ENCODE results near the gene MAP3K7CL.
A peak's percentile ranks its signal among the peaks of the same experiment; 100 is the strongest.
"Not testable (repeated sequence)": the region's sequence is repeated elsewhere in the genome, so short reads cannot be mapped to it uniquely, and the experiment has no call there.

MAP3K7CL gene

GRCh38 chr21:29133796-29134195 is 3.4 kb downstream of the MAP3K7CL start:
- no peak for DNase-seq

- DNase-seq = no peak
These were observed 5.0 kb downstream of the MAP3K7CL start for GRCh38 chr21:29135481-29135880.

- no peak for DNase-seq
These were observed 5.6 kb downstream of the MAP3K7CL start for GRCh38 chr21:29136033-29136432.

- no peak for DNase-seq
These were observed 14.4 kb downstream of the MAP3K7CL start for GRCh38 chr21:29144736-29145353.

GRCh38 chr21:29145354-29145782 is 14.9 kb downstream of the MAP3K7CL start:
- peak; percentile 76 for DNase-seq

GRCh38 chr21:29145852-29146453 is 15.5 kb downstream of the MAP3K7CL start:
- DNase-seq = no peak

- no peak for DNase-seq
These were observed 16.3 kb downstream of the MAP3K7CL start for GRCh38 chr21:29146726-29147125.

- DNase-seq = no peak
These were observed 18.1 kb downstream of the MAP3K7CL start for GRCh38 chr21:29148530-29148929.

- DNase-seq = no peak
These were observed 19.5 kb downstream of the MAP3K7CL start for GRCh38 chr21:29149808-29150425.

- no peak for DNase-seq
These were observed 21.5 kb downstream of the MAP3K7CL start for GRCh38 chr21:29151931-29152330.

- no peak for DNase-seq
These were observed 22.5 kb downstream of the MAP3K7CL start for GRCh38 chr21:29152916-29153315.

- DNase-seq = no peak
These were observed 23.8 kb downstream of the MAP3K7CL start for GRCh38 chr21:29154270-29154669.

- DNase-seq = peak; percentile 45
These were observed 24.9 kb downstream of the MAP3K7CL start for GRCh38 chr21:29155118-29155932.

- DNase-seq = no peak
These were observed 25.5 kb downstream of the MAP3K7CL start for GRCh38 chr21:29155933-29156260.

GRCh38 chr21:29157080-29157479 is 26.6 kb downstream of the MAP3K7CL start:
- peak; percentile 71 for DNase-seq

- no peak for DNase-seq
These were observed 29.4 kb downstream of the MAP3K7CL start for GRCh38 chr21:29159842-29160241.

- DNase-seq = peak; percentile 75
These were observed 32.4 kb downstream of the MAP3K7CL start for GRCh38 chr21:29162825-29163224.

GRCh38 chr21:29163341-29164115 is 33.1 kb downstream of the MAP3K7CL start:
- peak; percentile 86 for DNase-seq

- DNase-seq = peak; percentile 82
These were observed 34.0 kb downstream of the MAP3K7CL start for GRCh38 chr21:29164323-29164942.

- peak; percentile 84 for DNase-seq
These were observed 35.9 kb downstream of the MAP3K7CL start for GRCh38 chr21:29166323-29166722.

- peak; percentile 80 for DNase-seq
These were observed 36.4 kb downstream of the MAP3K7CL start for GRCh38 chr21:29166853-29167252.

- not testable (repeated sequence) for DNase-seq
These were observed 37.0 kb downstream of the MAP3K7CL start for GRCh38 chr21:29167481-29167880.
